ENCODE results near the gene PCDHGA8. TPM values are rescaled to one million over a fixed set of nuclear protein-coding genes. Genes with fewer than 3 reads are reported as not detected.

The PCDHGA8 gene
- total RNA-seq, 3 donors from 2014 or later (not counting 1 experiment from before 2014, with no cell fraction given), result 0.07 to 0.28 (median 0.09) TPM

DNA sequence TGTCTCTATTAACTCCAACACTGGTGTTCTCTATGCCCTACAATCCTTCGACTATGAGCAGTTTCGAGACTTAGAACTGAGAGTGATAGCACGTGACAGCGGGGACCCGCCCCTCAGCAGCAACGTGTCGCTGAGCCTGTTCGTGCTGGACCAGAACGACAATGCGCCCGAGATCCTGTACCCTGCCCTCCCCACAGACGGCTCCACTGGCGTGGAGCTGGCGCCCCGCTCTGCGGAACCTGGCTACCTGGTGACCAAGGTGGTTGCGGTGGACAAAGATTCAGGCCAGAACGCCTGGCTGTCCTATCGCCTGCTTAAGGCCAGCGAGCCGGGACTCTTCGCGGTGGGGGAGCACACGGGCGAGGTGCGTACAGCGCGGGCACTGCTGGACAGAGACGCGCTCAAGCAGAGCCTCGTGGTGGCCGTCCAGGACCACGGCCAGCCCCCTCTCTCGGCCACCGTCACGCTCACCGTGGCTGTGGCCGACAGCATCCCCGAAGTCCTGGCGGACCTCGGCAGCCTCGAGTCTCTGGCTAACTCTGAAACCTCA is 30.4 kb downstream of the PCDHGA8 start:
- H3K4me1 ChIP-seq (ENCODE audit: control insufficient read depth, insufficient read depth, low read length), result peaks cover 6% of the 10 kb centered on the region
- DNase-seq (no peak), ATAC-seq (no peak)
- peaks cover 33% of the 10 kb centered on the region for H3K9me3 ChIP-seq (ENCODE audit: control insufficient read depth, insufficient read depth, low read length)
- H3K27me3 ChIP-seq (ENCODE audit: control insufficient read depth, insufficient read depth, low read length), result peaks cover 64% of the 10 kb centered on the region
- no peak overlapping the region for H3K4me3 ChIP-seq (ENCODE audit: low read length)
- Mint-ChIP-seq H3K4me1 (peaks cover 4 to 12% of the 10 kb centered on the region in 2 donors), H3K4me3 (no peak overlapping the region), H3K27ac (no peak overlapping the region), H3K27me3 (ENCODE audit: low read depth in 2 of 2) (peaks cover 47 to 50% of the 10 kb centered on the region in 2 donors), H3K9me3 (peaks cover 0 to 4% of the 10 kb centered on the region in 2 donors), H3K36me3 (peaks cover 11% of the 10 kb centered on the region)
- TF ChIP-seq, protein P1, sequence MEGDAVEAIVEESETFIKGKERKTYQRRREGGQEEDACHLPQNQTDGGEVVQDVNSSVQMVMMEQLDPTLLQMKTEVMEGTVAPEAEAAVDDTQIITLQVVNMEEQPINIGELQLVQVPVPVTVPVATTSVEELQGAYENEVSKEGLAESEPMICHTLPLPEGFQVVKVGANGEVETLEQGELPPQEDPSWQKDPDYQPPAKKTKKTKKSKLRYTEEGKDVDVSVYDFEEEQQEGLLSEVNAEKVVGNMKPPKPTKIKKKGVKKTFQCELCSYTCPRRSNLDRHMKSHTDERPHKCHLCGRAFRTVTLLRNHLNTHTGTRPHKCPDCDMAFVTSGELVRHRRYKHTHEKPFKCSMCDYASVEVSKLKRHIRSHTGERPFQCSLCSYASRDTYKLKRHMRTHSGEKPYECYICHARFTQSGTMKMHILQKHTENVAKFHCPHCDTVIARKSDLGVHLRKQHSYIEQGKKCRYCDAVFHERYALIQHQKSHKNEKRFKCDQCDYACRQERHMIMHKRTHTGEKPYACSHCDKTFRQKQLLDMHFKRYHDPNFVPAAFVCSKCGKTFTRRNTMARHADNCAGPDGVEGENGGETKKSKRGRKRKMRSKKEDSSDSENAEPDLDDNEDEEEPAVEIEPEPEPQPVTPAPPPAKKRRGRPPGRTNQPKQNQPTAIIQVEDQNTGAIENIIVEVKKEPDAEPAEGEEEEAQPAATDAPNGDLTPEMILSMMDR (IDR thresholded peaks at IDR 0.05), result no peak
- intact Hi-C loops (cut with micrococcal nuclease), result loop anchor here (5.0 kb wide), 1 partner anchor 36 kb away; the partner anchor contains the start of gene PCDHGB4
- H3K27ac ChIP-seq (ENCODE audit: low read length), result no peak overlapping the region
- no peaks in the 10 kb centered on the region for H3K36me3 ChIP-seq (ENCODE audit: control insufficient read depth, insufficient read depth, low read length)
- 32% methylated on average over 42 of the region's 42 CpGs for WGBS (ENCODE audit: insufficient coverage)

DNA sequence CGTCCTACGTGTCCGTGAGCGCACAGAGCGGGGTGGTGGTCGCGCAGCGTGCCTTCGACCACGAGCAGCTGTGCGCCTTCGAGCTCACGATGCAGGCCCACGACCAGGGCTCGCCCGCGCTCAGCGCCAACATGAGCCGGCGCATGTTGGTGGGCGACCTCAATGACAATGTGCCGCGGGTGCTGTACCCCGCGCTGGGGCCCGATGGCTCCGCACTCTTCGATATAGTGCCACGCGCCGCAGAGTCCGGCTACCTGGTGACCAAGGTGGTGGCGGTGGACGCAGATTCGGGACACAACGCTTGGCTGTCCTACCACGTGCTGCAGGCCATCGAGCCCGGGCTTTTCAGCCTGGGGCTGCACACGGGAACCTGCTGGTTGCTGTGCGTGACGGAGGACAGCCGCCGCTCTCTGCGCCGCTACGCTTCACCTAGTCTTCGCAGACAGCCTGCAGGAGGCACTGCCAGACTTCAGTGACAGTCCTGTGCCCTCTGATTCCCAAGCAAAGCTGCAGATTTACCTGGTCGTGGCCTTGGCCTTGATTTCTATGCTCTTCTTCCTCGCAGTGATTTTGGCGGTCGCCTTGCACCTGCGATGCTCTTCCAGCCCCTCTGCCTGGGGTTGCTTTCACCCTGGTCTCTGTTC is 35.5 kb downstream of the PCDHGA8 start:
- Mint-ChIP-seq H3K36me3 (peaks cover 9% of the 10 kb centered on the region), H3K27ac (no peak overlapping the region), H3K9me3 (peaks cover 0 to 11% of the 10 kb centered on the region in 2 donors), H3K4me3 (no peak overlapping the region), H3K27me3 (ENCODE audit: low read depth in 2 of 2) (peaks cover 35 to 43% of the 10 kb centered on the region in 2 donors), H3K4me1 (peaks cover 8 to 16% of the 10 kb centered on the region in 2 donors)
- DNase-seq, result no peak
- peaks cover 15% of the 10 kb centered on the region for H3K4me1 ChIP-seq (ENCODE audit: control insufficient read depth, insufficient read depth, low read length)
- peaks cover 28% of the 10 kb centered on the region for H3K9me3 ChIP-seq (ENCODE audit: control insufficient read depth, insufficient read depth, low read length)
- H3K36me3 ChIP-seq (ENCODE audit: control insufficient read depth, insufficient read depth, low read length), result no peaks in the 10 kb centered on the region
- peaks cover 64% of the 10 kb centered on the region for H3K27me3 ChIP-seq (ENCODE audit: control insufficient read depth, insufficient read depth, low read length)
- intact Hi-C loops (cut with micrococcal nuclease), result no loop called here
- no peak overlapping the region for H3K27ac ChIP-seq (ENCODE audit: low read length)
- no peak overlapping the region for H3K4me3 ChIP-seq (ENCODE audit: low read length)
- no peak for ATAC-seq
- WGBS (ENCODE audit: insufficient coverage), result 61% methylated on average over 53 of the region's 53 CpGs
- TF ChIP-seq, protein P1 (IDR thresholded peaks at IDR 0.05), result no peak

DNA sequence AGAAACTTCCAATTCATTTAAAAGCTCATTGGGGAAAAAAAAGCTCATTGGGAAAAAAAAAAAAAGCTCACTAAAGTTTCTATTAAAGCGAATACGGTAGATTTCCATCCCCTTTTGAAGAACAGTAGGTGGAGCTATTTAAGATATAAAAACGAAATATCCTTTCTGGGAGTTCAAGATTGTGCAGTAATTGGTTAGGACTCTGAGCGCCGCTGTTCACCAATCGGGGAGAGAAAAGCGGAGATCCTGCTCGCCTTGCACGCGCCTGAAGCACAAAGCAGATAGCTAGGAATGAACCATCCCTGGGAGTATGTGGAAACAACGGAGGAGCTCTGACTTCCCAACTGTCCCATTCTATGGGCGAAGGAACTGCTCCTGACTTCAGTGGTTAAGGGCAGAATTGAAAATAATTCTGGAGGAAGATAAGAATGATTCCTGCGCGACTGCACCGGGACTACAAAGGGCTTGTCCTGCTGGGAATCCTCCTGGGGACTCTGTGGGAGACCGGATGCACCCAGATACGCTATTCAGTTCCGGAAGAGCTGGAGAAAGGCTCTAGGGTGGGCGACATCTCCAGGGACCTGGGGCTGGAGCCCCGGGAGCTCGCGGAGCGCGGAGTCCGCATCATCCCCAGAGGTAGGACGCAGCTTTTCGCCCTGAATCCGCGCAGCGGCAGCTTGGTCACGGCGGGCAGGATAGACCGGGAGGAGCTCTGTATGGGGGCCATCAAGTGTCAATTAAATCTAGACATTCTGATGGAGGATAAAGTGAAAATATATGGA is 38.1 kb downstream of the PCDHGA8 start, which contains the start of gene PCDHGA12:
Gene PCDHGA12 (plus strand): TSS at position 176 of the 782 bp plus-strand sequence. CDS start 253 bp downstream, at position 429.
- no peak within 1 kb of the TSS for H3K27ac ChIP-seq (ENCODE audit: low read length)
- H3K36me3 ChIP-seq (ENCODE audit: control insufficient read depth, insufficient read depth, low read length), result no peaks in the 10 kb centered on the region
- Mint-ChIP-seq H3K27me3 (ENCODE audit: low read depth in 2 of 2) (peaks cover 34 to 43% of the 10 kb centered on the region in 2 donors), H3K36me3 (peaks cover 9% of the 10 kb centered on the region), H3K4me3 (peak within 1 kb of the TSS; percentile 68), H3K4me1 (peaks cover 8 to 16% of the 10 kb centered on the region in 2 donors), H3K27ac (peak within 1 kb of the TSS in 1 of 2 donors; percentile 54), H3K9me3 (peaks cover 3 to 14% of the 10 kb centered on the region in 2 donors)
- TF ChIP-seq, protein P1 (IDR thresholded peaks at IDR 0.05), result peak; percentile 8
- peak within 1 kb of the TSS; percentile 7 for H3K4me3 ChIP-seq (ENCODE audit: low read length)
- ATAC-seq (peak; percentile 54 to 64 (median 60)), DNase-seq (no peak)
- H3K27me3 ChIP-seq (ENCODE audit: control insufficient read depth, insufficient read depth, low read length), result peaks cover 66% of the 10 kb centered on the region
- whole genome bisulfite sequencing (ENCODE audit: insufficient coverage), result 19% methylated on average over 33 of the region's 33 CpGs
- H3K4me1 ChIP-seq (ENCODE audit: control insufficient read depth, insufficient read depth, low read length), result peaks cover 15% of the 10 kb centered on the region
- H3K9me3 ChIP-seq (ENCODE audit: control insufficient read depth, insufficient read depth, low read length), result peaks cover 24% of the 10 kb centered on the region
- intact Hi-C loops (cut with micrococcal nuclease), result no loop called here
